Liver (tissue), 9 donors: ENCODE results near the gene SEMA3G. TPM values are rescaled to one million over a fixed set of nuclear protein-coding genes. Genes with fewer than 3 reads are reported as not detected.

ENCODE experiments used
- DNase-seq: peaks from one replicate; pipeline ENCODE4 v3.0.0-alpha.2; 2017; ENCODE audit warnings: low spot score
- H3K27ac ChIP-seq, 2 donors: one replicate each; pipeline ENCODE4 v1.7.0; 2013; ENCODE audit warnings: inconsistent platforms in 2 of 2, low read length in 2 of 2, control low read depth in 1 of 2, low read depth in 1 of 2, mild to moderate bottlenecking in 1 of 2
- H3K27me3 ChIP-seq, 4 donors: one replicate each; pipeline versions ENCODE4 v1.6.1 to v1.7.0; 2013; ENCODE audit warnings: low read length in 3 of 4, inconsistent platforms in 1 of 4, mild to moderate bottlenecking in 1 of 4, moderate library complexity in 1 of 4; ENCODE audit not compliant: control insufficient read depth in 4 of 4, insufficient read depth in 4 of 4
- H3K36me3 ChIP-seq, 4 donors: one replicate each; pipeline versions ENCODE4 v1.6.1 to v1.7.0; 2013; ENCODE audit warnings: low read length in 3 of 4, mild to moderate bottlenecking in 3 of 4, low read depth in 1 of 4, moderate library complexity in 1 of 4; ENCODE audit not compliant: control insufficient read depth in 4 of 4, insufficient read depth in 3 of 4
- H3K4me1 ChIP-seq, 4 donors: one replicate each; pipeline versions ENCODE4 v1.6.1 to v1.7.0; 2013; ENCODE audit warnings: low read length in 3 of 4, mild to moderate bottlenecking in 3 of 4, moderate library complexity in 1 of 4; ENCODE audit not compliant: control insufficient read depth in 4 of 4, insufficient read depth in 4 of 4
- H3K4me3 ChIP-seq, 3 donors: one replicate each; pipeline versions ENCODE4 v1.6.1 to v1.7.0; 2013; ENCODE audit warnings: low read length in 3 of 3, control low read depth in 1 of 3, low read depth in 1 of 3, mild to moderate bottlenecking in 1 of 3
- H3K9ac ChIP-seq, 2 donors: one replicate each; pipeline ENCODE4 v1.7.0; 2013; ENCODE audit warnings: low read length in 2 of 2, mild to moderate bottlenecking in 2 of 2, moderate library complexity in 2 of 2, control low read depth in 1 of 2, low read depth in 1 of 2
- H3K9me3 ChIP-seq, 4 donors: one replicate each; pipeline versions ENCODE4 v1.6.1 to v1.7.0; 2013; ENCODE audit warnings: low read length in 3 of 4; ENCODE audit not compliant: control insufficient read depth in 4 of 4
- ATF3 ChIP-seq: IDR thresholded peaks from 2 replicates; pipeline ENCODE4 v1.6.1; 2016; ENCODE audit warnings: antibody characterized with exemption
- CTCF ChIP-seq: fragments of 150-350 bp; IDR thresholded peaks from 2 replicates; pipeline ENCODE4 v1.5.1; 2017; ENCODE audit warnings: improper control_type of control experiment, low read depth, low read length; ENCODE audit not compliant: missing input control
- FOXA1 ChIP-seq: IDR thresholded peaks from 2 replicates; pipeline ENCODE4 v1.6.1; 2016; ENCODE audit warnings: antibody characterized with exemption
- FOXA2 ChIP-seq: IDR thresholded peaks from 2 replicates; pipeline ENCODE4 v1.6.1; 2016; ENCODE audit warnings: antibody characterized with exemption
- GABPA ChIP-seq, 2 donors: IDR thresholded peaks in 1 of 2; conservative IDR thresholded peaks in 1 of 2; 2 replicates each; pipeline ENCODE4 v1.6.1; 2016; ENCODE audit warnings: antibody characterized with exemption in 2 of 2, mild to moderate bottlenecking in 1 of 2, moderate library complexity in 1 of 2
- HNF4A ChIP-seq, 2 donors: conservative IDR thresholded peaks; 2 replicates each; pipeline ENCODE4 v1.6.1; 2016; ENCODE audit warnings: antibody characterized with exemption in 2 of 2, mild to moderate bottlenecking in 2 of 2
- HNF4G ChIP-seq: IDR thresholded peaks from 2 replicates; pipeline ENCODE4 v1.6.1; 2016; ENCODE audit warnings: antibody characterized with exemption
- JUND ChIP-seq, 2 donors: IDR thresholded peaks; 2 replicates each; pipeline ENCODE4 v1.6.1; 2016; ENCODE audit warnings: antibody characterized with exemption in 2 of 2
- MAX ChIP-seq: IDR thresholded peaks from 2 replicates; pipeline ENCODE4 v1.6.1; 2016; ENCODE audit warnings: antibody characterized with exemption
- RAD21 ChIP-seq, 2 donors: IDR thresholded peaks; 2 replicates each; pipeline ENCODE4 v1.6.1; 2016; ENCODE audit warnings: antibody characterized with exemption in 2 of 2, mild to moderate bottlenecking in 2 of 2
- RXRA ChIP-seq, 2 donors: IDR thresholded peaks; 2 replicates each; pipeline ENCODE4 v1.6.1; 2017 to 2018; ENCODE audit warnings: antibody characterized with exemption in 2 of 2, mild to moderate bottlenecking in 1 of 2
- SP1 ChIP-seq: IDR thresholded peaks from 2 replicates; pipeline ENCODE4 v1.6.1; 2018; ENCODE audit warnings: antibody characterized with exemption, mild to moderate bottlenecking
- TAF1 ChIP-seq: conservative IDR thresholded peaks from 2 replicates; pipeline ENCODE4 v1.6.1; 2016; ENCODE audit warnings: antibody characterized with exemption, mild to moderate bottlenecking
- YY1 ChIP-seq: IDR thresholded peaks from 2 replicates; pipeline ENCODE4 v1.6.1; 2016; ENCODE audit warnings: antibody characterized with exemption, mild to moderate bottlenecking
- ZBTB33 ChIP-seq: IDR thresholded peaks from 2 replicates; pipeline ENCODE4 v1.6.1; 2016; ENCODE audit warnings: antibody characterized with exemption
- WGBS: extraction: QIAGEN DNeasy Blood & Tissue Kit; methylation state at CpG from one replicate; pipeline ENCODE4 v1.1.7; 2013; 5-methylcytosine and 5-hydroxymethylcytosine counted together
- polyA plus RNA-seq, 2 donors: library from polyadenylated mRNA; stranded (reverse) in 1 of 2; unstranded in 1 of 2; fragments of 200-250 nt in 1 of 2; fragments of >200 nt in 1 of 2; fragmentation: Nextera tagmentation in 1 of 2; extraction: Ambion mirVana in 1 of 2; gene quantifications; one replicate each; pipeline versions ENCODE4 v1.2.1 to v1.2.3, GENCODE V29; 2013 to 2015
- total RNA-seq, 2 donors: library from RNA; depleted of rRNA; stranded (reverse); fragments of >200 nt; gene quantifications; one replicate each; pipeline ENCODE4 v1.2.3, GENCODE V29; 2014
- donor health status: healthy.
- donor health status: healthy.
- donor health status: healthy.
- donor health status: healthy.
- donor health status: healthy.

SEMA3G gene
- total and polyA plus RNA-seq, 4 donors: 0.47 to 1.2 (median 0.74) TPM

- Histone ChIP-seq H3K4me3 (no peak overlapping the region), H3K27me3 (no peaks in the 10 kb centered on the region), H3K4me1 (no peaks in the 10 kb centered on the region), H3K9ac (no peak overlapping the region), H3K27ac (no peak overlapping the region), H3K9me3 (no peaks in the 10 kb centered on the region), H3K36me3 (no peaks in the 10 kb centered on the region)
- no peak for DNase-seq
- WGBS: 40% methylated on average over 3 of the region's 3 CpGs
- TF ChIP-seq TAF1: no peak
- no peak for TF ChIP-seq MAX
- no peak for TF ChIP-seq YY1
- no peak for TF ChIP-seq HNF4A (conservative IDR thresholded peaks at IDR 0.05)
- TF ChIP-seq FOXA2: no peak
- no peak for TF ChIP-seq SP1
- TF ChIP-seq RXRA (IDR thresholded peaks at IDR 0.05): no peak
- no peak for TF ChIP-seq RAD21 (IDR thresholded peaks at IDR 0.05)
- no peak for TF ChIP-seq HNF4G
- no peak for TF ChIP-seq JUND (IDR thresholded peaks at IDR 0.05)
- TF ChIP-seq ATF3: no peak
- TF ChIP-seq ZBTB33: no peak
Observed at GRCh38 chr3:52429031-52429430, 15.9 kb downstream of the SEMA3G start.

- Histone ChIP-seq H3K9ac (no peak overlapping the region), H3K27me3 (no peaks in the 10 kb centered on the region), H3K4me1 (no peaks in the 10 kb centered on the region), H3K4me3 (no peak overlapping the region), H3K27ac (no peak overlapping the region), H3K36me3 (no peaks in the 10 kb centered on the region), H3K9me3 (no peaks in the 10 kb centered on the region)
- no peak for DNase-seq
- TF ChIP-seq FOXA1 (no peak), RAD21 (IDR thresholded peaks at IDR 0.05) (peak; percentile 91 to 93), CTCF (peak; percentile 80)
- WGBS: 20% methylated on average over 7 of the region's 7 CpGs
Observed at GRCh38 chr3:52428151-52429005, 16.5 kb downstream of the SEMA3G start.

- Histone ChIP-seq H3K4me1 (no peaks in the 10 kb centered on the region), H3K36me3 (peaks cover 0 to 10% (median 3%) of the 10 kb centered on the region in 4 donors), H3K9ac (no peak overlapping the region), H3K9me3 (no peaks in the 10 kb centered on the region), H3K4me3 (no peak overlapping the region), H3K27me3 (no peaks in the 10 kb centered on the region), H3K27ac (no peak overlapping the region)
- no peak for DNase-seq
- WGBS: 84% methylated on average over 5 of the region's 5 CpGs
- TF ChIP-seq GABPA (IDR thresholded peaks at IDR 0.05 in 1 of 2, conservative IDR thresholded peaks at IDR 0.05 in 1 of 2) (no peak), ATF3 (no peak), SP1 (no peak)
Observed at GRCh38 chr3:52423173-52423572, 21.7 kb downstream of the SEMA3G start.
